Skeletal muscle satellite cell (primary cell): ENCODE measurements around the gene RNF151.

Experiments used
- H3K27me3 ChIP-seq: 2 replicates; pipeline ENCODE4 v1.7.0; 2013; ENCODE audit warnings: low read length; ENCODE audit not compliant: control insufficient read depth, insufficient read depth
- H3K36me3 ChIP-seq: 2 replicates; pipeline ENCODE4 v1.7.0; 2013; ENCODE audit warnings: mild to moderate bottlenecking, control low read depth, low read length; ENCODE audit not compliant: insufficient read depth
- H3K4me1 ChIP-seq: 2 replicates; pipeline ENCODE4 v1.7.0; 2013; ENCODE audit warnings: low read length; ENCODE audit not compliant: control insufficient read depth, insufficient read depth
- H3K4me2 ChIP-seq: 2 replicates; pipeline ENCODE4 v1.7.0; 2013; ENCODE audit warnings: mild to moderate bottlenecking, low read length
- H3K4me3 ChIP-seq: 2 replicates; pipeline ENCODE4 v1.7.0; 2013; ENCODE audit warnings: low read length
- H3K9ac ChIP-seq: 2 replicates; pipeline ENCODE4 v1.7.0; 2013; ENCODE audit warnings: mild to moderate bottlenecking, low read depth, low read length, moderate library complexity
- H3K9me3 ChIP-seq: replicated peaks from 2 replicates; pipeline ENCODE4 v1.7.0; 2013; ENCODE audit warnings: mild to moderate bottlenecking, control low read depth, low read length

The RNF151 gene

DNA sequence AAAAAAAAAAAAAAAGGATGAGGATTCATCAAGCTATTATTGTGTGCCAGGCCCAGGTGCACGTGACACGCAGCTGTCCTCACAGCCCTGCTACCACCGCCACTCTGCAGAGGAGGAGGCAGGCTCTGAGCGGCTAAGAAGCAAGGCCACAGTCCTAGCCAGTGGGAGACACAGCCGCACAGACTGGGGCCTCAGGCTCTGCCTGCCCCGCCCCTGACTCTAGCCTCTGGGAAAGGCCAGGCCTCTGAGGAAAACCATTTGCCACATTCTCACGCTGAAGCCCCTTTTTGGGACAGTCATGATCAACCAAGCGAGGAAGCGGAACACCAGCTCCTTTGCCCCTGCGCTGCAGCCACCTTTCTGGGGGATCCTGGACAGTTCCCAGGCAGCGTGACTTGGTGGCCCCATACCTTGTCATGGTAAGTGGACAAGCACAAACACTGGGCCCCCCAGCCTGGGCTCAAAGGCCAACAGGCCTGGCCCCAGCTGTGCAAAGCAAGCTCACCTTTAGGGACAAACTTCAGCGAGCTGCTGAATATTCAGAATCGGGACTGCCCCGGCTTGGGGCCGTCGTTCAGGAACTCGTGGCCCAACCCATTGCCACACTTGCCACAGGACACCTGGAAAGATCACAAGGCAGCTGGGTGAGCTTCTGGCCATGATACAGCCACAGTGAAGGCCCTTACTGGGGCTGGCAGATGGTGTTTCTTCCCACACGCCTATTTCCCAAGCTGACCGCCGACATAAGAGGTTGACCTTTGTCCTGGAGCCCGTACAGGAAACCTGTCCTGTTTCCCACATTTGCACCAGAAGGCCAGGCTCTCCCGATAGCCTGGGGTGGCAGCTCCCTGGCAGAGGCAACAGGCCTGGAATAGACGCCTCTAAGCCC lies 26.1 kb upstream of the RNF151 start:
- Histone ChIP-seq H3K4me1 (peaks cover 23% of the 10 kb centered on the region), H3K9ac (no peak overlapping the region), H3K4me3 (no peak overlapping the region), H3K4me2 (no peak overlapping the region), H3K9me3 (no peaks in the 10 kb centered on the region), H3K36me3 (peaks cover 25% of the 10 kb centered on the region), H3K27me3 (no peaks in the 10 kb centered on the region)

GRCh38 chr16:1941162-1942046 lies 25.3 kb upstream of the RNF151 start:
- H3K4me1 ChIP-seq: peaks cover 22% of the 10 kb centered on the region
- no peaks in the 10 kb centered on the region for H3K9me3 ChIP-seq
- peaks cover 25% of the 10 kb centered on the region for H3K36me3 ChIP-seq
- peak overlapping the region; percentile 87 for H3K9ac ChIP-seq
- peak overlapping the region; percentile 95 for H3K4me2 ChIP-seq
- H3K27me3 ChIP-seq: no peaks in the 10 kb centered on the region
- H3K4me3 ChIP-seq: peak overlapping the region; percentile 93

- peak overlapping the region; percentile 87 for H3K9ac ChIP-seq
- no peaks in the 10 kb centered on the region for H3K9me3 ChIP-seq
- H3K27me3 ChIP-seq: no peaks in the 10 kb centered on the region
- peak overlapping the region; percentile 95 for H3K4me2 ChIP-seq
- H3K4me3 ChIP-seq: peak overlapping the region; percentile 93
- H3K4me1 ChIP-seq: peaks cover 22% of the 10 kb centered on the region
- peaks cover 25% of the 10 kb centered on the region for H3K36me3 ChIP-seq
Measured at GRCh38 chr16:1942047-1942809, 24.4 kb upstream of the RNF151 start.

DNA sequence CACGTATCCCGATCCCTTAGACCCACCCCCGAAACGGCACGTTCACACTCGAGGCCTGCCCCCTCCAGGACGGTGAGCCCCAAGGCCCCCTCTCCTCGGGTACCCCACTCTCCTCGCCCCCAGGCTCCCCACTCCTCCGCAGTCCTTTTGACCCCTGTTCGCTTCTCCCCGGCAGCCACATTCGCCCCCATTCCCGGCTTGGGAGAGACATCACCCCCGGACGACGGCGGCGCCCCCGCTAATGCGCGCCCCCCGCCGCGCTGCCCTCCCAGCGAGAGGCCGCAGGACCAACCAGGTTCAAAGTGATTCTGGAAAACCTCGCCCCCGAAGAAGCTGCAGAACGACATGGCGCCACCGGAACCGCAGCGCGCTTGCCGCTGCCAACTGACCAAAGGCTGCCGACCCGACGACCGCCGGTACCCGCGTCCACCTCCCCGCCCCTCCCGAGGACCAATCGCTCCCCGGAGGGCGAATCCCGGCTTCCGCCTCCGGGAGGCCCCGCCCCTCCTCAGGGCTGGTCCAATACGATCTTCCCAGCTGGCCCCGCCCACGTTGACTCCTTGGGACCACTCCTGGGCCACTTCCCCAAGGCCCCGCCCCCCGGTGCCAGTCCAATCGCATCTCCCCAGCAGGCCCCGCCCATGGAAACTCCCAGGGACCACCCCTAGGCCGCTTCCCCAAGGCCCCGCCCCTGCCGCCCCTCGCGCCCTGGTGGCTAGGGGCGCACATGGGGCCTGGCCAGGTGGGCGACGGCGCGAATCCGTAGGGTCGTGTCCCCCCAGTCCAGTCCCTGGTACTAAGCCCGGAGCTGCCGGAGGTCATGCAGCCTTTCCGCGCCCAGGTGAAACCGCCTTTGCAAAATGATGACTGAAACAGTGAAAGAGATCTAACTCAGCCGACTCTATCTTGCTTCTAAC lies 23.6 kb upstream of the RNF151 start, which contains the start of gene MSRB1:
Gene MSRB1, minus strand, starts transcription at position 390 of the 917 bp plus-strand sequence. Its CDS starts 43 bp downstream, at position 347.
- Histone ChIP-seq H3K9ac (peak within 1 kb of the TSS; percentile 87), H3K9me3 (no peaks in the 10 kb centered on the region), H3K36me3 (peaks cover 22% of the 10 kb centered on the region), H3K4me3 (peak within 1 kb of the TSS; percentile 93), H3K4me1 (peaks cover 22% of the 10 kb centered on the region), H3K4me2 (peak within 1 kb of the TSS; percentile 95), H3K27me3 (no peaks in the 10 kb centered on the region)

DNA sequence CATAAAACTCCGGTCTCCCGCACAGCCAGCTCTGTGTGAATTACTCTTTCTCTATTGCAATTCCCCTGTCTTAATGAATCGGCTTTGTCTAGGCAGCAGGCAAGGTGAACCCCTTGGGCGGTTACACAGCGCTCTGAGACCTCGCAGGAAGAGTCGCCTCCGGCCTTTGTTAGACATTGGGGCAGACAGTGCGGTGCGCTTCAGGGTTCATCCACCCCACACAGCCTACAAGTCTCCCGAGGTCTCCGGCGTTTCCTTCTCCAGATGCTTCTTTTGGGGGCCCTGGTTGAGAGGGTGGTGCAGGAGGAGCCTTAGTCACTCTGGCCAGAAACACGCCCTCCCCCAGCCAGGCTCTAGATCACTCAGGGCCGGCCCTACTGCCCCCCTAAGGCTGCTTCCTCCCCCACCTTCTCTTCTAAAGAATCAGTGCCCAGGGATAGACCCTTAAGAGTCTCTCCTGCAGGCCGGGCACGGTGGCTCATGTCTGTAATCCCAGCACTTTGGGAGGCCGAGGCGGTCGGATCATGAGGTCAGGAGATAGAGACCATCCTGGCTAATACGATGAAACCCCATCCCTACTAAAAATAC lies 21.9 kb upstream of the RNF151 start:
- Histone ChIP-seq H3K9ac (no peak overlapping the region), H3K9me3 (no peaks in the 10 kb centered on the region), H3K4me1 (peaks cover 22% of the 10 kb centered on the region), H3K27me3 (no peaks in the 10 kb centered on the region), H3K4me3 (no peak overlapping the region), H3K4me2 (peak overlapping the region; percentile 23), H3K36me3 (peaks cover 8% of the 10 kb centered on the region)

DNA sequence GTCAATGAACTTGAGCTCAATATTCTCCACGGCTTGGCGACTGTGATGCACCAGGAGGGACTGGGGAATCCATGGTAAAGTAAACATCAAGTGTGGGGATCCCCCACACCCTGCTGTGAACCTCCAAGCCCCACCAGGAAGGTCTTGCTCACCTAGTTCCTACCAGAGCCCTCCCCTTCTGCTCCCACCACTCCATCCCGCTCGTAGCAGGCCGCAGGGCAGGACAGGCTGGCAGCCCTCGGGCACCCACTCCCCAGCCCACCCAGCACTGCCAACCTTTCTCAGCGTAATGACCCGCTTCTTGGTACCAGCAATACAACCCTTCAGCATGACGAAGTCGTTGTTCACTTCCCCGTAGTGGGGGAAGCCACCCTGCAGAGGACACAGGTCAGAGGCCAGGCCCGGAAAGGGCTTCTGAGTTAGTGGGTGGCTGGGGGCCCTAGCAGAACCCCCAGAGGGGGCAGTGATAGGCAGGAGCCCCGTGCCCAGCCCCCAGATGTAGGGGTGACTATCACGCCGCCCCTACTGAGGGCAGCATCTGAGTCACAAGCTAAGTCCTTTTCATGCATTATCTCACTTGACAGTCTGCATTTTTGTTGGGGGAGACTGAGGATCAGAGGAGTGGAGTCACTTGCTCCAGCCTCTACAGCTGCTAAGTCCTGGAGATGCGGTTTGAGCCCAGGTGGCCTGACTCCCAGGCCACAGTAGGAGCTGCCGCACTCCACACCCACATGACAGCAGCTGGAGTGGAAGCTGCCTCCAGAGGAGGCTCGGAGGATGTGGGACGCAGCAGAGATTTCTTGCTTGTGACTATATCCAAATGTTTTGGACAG lies 20.9 kb upstream of the RNF151 start:
- H3K9ac ChIP-seq: no peak overlapping the region
- no peaks in the 10 kb centered on the region for H3K9me3 ChIP-seq

DNA sequence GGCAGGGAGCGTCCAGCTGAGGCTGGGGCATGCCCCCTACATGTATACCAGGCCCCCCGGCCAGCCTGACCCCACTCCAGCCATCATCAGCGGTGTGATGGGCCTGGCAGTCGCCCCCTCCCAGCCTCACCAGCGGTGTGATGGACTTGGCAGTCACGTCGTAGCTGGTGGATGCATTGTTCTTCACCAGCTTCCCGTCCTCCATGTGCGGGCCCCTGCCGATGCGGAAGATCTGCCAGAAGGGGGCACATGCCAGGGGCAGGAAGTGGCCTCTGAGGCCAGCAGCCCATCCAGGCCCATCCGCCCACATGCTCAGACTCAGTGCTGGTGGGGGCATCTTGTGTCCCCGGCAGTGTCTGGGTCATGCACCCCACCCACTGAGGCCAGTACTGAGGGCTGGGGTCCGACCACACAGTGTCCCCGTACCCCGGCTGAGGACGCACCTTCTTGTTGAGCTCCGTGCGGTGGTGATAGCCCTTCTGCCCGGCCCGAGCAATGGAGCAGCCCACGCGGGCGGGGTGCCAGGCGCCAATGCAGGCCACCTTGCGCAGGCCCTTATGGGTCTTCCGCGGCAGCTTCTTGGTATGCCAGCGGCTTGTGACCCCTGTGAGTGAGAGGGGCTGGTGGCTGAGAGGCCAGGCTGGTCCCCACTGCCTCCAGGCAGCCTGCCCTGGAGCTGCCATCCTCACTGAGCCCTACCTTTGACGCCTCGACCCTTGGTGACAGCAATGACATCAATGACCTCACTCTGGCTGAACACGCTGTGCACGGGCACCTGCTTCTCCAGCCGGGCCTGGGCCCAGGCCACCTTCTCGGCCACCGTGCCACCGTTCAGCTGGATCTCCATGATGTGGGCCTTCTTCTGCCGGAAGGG lies 19.9 kb upstream of the RNF151 start:
- H3K4me2 ChIP-seq: no peak overlapping the region
- no peaks in the 10 kb centered on the region for H3K27me3 ChIP-seq
- no peaks in the 10 kb centered on the region for H3K9me3 ChIP-seq
- H3K4me3 ChIP-seq: no peak overlapping the region
- no peak overlapping the region for H3K9ac ChIP-seq
- H3K4me1 ChIP-seq: peaks cover 19% of the 10 kb centered on the region
- no peaks in the 10 kb centered on the region for H3K36me3 ChIP-seq

More for the DNA sequence above, 20.9 kb upstream of the RNF151 start:
- H3K4me3 ChIP-seq: no peak overlapping the region
- peaks cover 22% of the 10 kb centered on the region for H3K4me1 ChIP-seq
- H3K36me3 ChIP-seq: peaks cover 1% of the 10 kb centered on the region
- H3K27me3 ChIP-seq: no peaks in the 10 kb centered on the region
- no peak overlapping the region for H3K4me2 ChIP-seq

GRCh38 chr16:1947369-1947670 lies 19.3 kb upstream of the RNF151 start:
- Histone ChIP-seq H3K4me2 (no peak overlapping the region), H3K9me3 (no peaks in the 10 kb centered on the region), H3K4me1 (peaks cover 13% of the 10 kb centered on the region), H3K27me3 (no peaks in the 10 kb centered on the region), H3K36me3 (no peaks in the 10 kb centered on the region), H3K9ac (no peak overlapping the region), H3K4me3 (no peak overlapping the region)

GRCh38 chr16:1949507-1949906 lies 17.1 kb upstream of the RNF151 start:
- Histone ChIP-seq H3K9me3 (no peaks in the 10 kb centered on the region), H3K4me2 (no peak overlapping the region), H3K4me3 (no peak overlapping the region), H3K36me3 (no peaks in the 10 kb centered on the region), H3K4me1 (no peaks in the 10 kb centered on the region), H3K9ac (no peak overlapping the region), H3K27me3 (no peaks in the 10 kb centered on the region)
